ENCODE results near the gene CYP19A1. TPM values are rescaled to one million over a fixed set of nuclear protein-coding genes. Genes with fewer than 3 reads are reported as not detected.

Gene CYP19A1
- total and polyA plus RNA-seq, 2 donors (not counting 1 experiment from before 2014, with no cell fraction given), result not detected

DNA sequence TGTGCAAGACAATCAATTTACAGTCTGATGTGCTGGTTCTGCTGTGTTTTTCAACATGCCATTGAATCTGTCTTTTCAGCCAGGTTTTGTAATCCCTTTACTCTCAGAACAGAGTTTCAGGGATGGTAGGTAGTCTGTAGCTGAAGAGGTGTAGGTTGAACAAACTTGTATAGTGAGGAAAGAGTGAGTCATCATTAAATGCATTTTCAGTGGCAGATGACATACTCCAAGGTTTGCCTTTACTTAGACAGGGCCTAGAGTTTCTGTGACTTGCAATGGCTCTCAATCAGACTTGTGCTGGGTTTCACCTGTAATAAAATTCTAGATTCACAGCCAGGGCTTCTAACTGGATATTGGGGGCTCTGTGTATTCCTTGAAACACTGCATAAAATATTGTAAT, 94.6 kb downstream of the CYP19A1 start:
- ChIA-PET POLR2A (no interaction called here), CTCF (no interaction called here)
- peaks cover 3% of the 10 kb centered on the region for H3K4me1 Mint-ChIP-seq
- Histone ChIP-seq H3K9ac (ENCODE audit: low read length) (no peak overlapping the region), H3K4me3 (ENCODE audit: control extremely low read depth in 1 of 5, extremely low read depth in 1 of 5, insufficient read depth in 1 of 5, low read depth in 2 of 5, low read length in 4 of 5) (no peak overlapping the region), H3K4me2 (replicated peaks; ENCODE audit: low read depth, low read length, poor library complexity, severe bottlenecking) (no peak overlapping the region), H3K36me3 (replicated peaks in 1 of 2; ENCODE audit: control extremely low read depth in 1 of 2, control insufficient read depth in 1 of 2, extremely low read depth in 1 of 2, insufficient read depth in 2 of 2, low read length in 1 of 2) (no peaks in the 10 kb centered on the region), H4K20me1 (ENCODE audit: control insufficient read depth, insufficient read depth, low read length, poor library complexity, severe bottlenecking) (no peaks in the 10 kb centered on the region), H3K27ac (ENCODE audit: low read length in 2 of 2) (no peak overlapping the region), H3K27me3 (replicated peaks in 1 of 4; ENCODE audit: control extremely low read depth in 1 of 4, control insufficient read depth in 3 of 4, insufficient read depth in 4 of 4, low read length in 3 of 4) (peaks cover 0 to 8% (median 4%) of the 10 kb centered on the region in 4 experiments), H2AFZ (ENCODE audit: insufficient read depth, low read depth, low read length, poor library complexity, severe bottlenecking) (no peak overlapping the region), H3K79me2 (ENCODE audit: control insufficient read depth, insufficient read depth, low read length) (no peaks in the 10 kb centered on the region), H3K4me1 (ENCODE audit: control insufficient read depth in 2 of 2, insufficient read depth in 2 of 2, low read length in 2 of 2) (no peaks in the 10 kb centered on the region), H3K9me3 (ENCODE audit: control extremely low read depth in 1 of 3, control insufficient read depth in 2 of 3, insufficient read depth in 1 of 3, low read length in 2 of 3) (no peaks in the 10 kb centered on the region)
- H3K4me3 Mint-ChIP-seq, result no peak overlapping the region
- ATAC-seq (ENCODE audit: low read depth), result no peak
- peaks cover 35% of the 10 kb centered on the region for H3K27me3 Mint-ChIP-seq
- no peak for TF ChIP-seq EZH2 (IDR thresholded peaks at IDR 0.05; ENCODE audit: borderline replicate concordance, insufficient read depth, low read depth, low read length, poor library complexity, severe bottlenecking)
- TF ChIP-seq, protein P1, sequence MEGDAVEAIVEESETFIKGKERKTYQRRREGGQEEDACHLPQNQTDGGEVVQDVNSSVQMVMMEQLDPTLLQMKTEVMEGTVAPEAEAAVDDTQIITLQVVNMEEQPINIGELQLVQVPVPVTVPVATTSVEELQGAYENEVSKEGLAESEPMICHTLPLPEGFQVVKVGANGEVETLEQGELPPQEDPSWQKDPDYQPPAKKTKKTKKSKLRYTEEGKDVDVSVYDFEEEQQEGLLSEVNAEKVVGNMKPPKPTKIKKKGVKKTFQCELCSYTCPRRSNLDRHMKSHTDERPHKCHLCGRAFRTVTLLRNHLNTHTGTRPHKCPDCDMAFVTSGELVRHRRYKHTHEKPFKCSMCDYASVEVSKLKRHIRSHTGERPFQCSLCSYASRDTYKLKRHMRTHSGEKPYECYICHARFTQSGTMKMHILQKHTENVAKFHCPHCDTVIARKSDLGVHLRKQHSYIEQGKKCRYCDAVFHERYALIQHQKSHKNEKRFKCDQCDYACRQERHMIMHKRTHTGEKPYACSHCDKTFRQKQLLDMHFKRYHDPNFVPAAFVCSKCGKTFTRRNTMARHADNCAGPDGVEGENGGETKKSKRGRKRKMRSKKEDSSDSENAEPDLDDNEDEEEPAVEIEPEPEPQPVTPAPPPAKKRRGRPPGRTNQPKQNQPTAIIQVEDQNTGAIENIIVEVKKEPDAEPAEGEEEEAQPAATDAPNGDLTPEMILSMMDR (IDR thresholded peaks at IDR 0.05), result no peak
- intact Hi-C loops (cut with micrococcal nuclease), result no loop called here
- no peak overlapping the region for H3K27ac Mint-ChIP-seq
- no peak for DNase-seq
- no peaks in the 10 kb centered on the region for H3K9me3 Mint-ChIP-seq (ENCODE audit: insufficient read depth)

DNA sequence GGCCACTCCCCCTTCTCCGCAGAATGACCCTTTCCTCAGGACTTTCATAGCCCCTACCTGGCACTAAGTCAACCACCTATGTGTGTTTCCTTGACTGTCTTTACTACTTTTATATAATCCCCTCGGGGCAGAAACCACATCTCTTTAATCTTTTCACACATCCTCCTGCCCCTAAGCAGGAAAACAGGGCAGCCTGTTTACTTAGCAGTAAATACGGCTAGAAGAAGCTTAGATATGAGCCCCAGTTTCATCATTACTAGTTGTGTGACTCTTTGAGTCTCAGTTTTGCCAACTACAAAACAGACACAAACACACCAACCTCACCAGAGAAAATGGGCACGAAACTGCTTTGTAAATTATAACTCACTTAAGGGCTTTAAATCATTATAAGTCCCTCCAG, 98.3 kb downstream of the CYP19A1 start:
- TF ChIP-seq EZH2 (IDR thresholded peaks at IDR 0.05; ENCODE audit: borderline replicate concordance, insufficient read depth, low read depth, low read length, poor library complexity, severe bottlenecking), result no peak
- TF ChIP-seq, protein P1 (IDR thresholded peaks at IDR 0.05), result no peak
- H3K9ac ChIP-seq (ENCODE audit: low read length), result no peak overlapping the region
- no peak overlapping the region for H3K27ac Mint-ChIP-seq
- H3K27me3 ChIP-seq (replicated peaks in 1 of 4; ENCODE audit: control extremely low read depth in 1 of 4, control insufficient read depth in 3 of 4, insufficient read depth in 4 of 4, low read length in 3 of 4), result peaks cover 0 to 12% (median 6%) of the 10 kb centered on the region in 4 experiments
- H3K9me3 ChIP-seq (ENCODE audit: control extremely low read depth in 1 of 3, control insufficient read depth in 2 of 3, insufficient read depth in 1 of 3, low read length in 2 of 3), result peaks cover 0 to 1% (median 0%) of the 10 kb centered on the region in 3 donors
- H3K9me3 Mint-ChIP-seq (ENCODE audit: insufficient read depth), result no peaks in the 10 kb centered on the region
- H2AFZ ChIP-seq (ENCODE audit: insufficient read depth, low read depth, low read length, poor library complexity, severe bottlenecking), result no peak overlapping the region
- intact Hi-C loops (cut with micrococcal nuclease), result no loop called here
- H3K4me3 Mint-ChIP-seq, result no peak overlapping the region
- WGBS (ENCODE audit: insufficient coverage), result 20% methylated on average over 3 of the region's 4 CpGs
- H3K4me1 ChIP-seq (ENCODE audit: control insufficient read depth in 2 of 2, insufficient read depth in 2 of 2, low read length in 2 of 2), result peaks cover 0 to 2% of the 10 kb centered on the region in 2 donors
- H3K36me3 ChIP-seq (replicated peaks in 1 of 2; ENCODE audit: control extremely low read depth in 1 of 2, control insufficient read depth in 1 of 2, extremely low read depth in 1 of 2, insufficient read depth in 2 of 2, low read length in 1 of 2), result no peaks in the 10 kb centered on the region
- DNase-seq, result no peak
- ATAC-seq (ENCODE audit: low read depth), result no peak
- CTCF ChIA-PET, result no interaction called here
- H3K4me3 ChIP-seq (ENCODE audit: control extremely low read depth in 1 of 5, extremely low read depth in 1 of 5, insufficient read depth in 1 of 5, low read depth in 2 of 5, low read length in 4 of 5), result no peak overlapping the region
- H3K4me1 Mint-ChIP-seq, result peaks cover 3% of the 10 kb centered on the region
- H3K27me3 Mint-ChIP-seq, result peaks cover 44% of the 10 kb centered on the region
- H3K79me2 ChIP-seq (ENCODE audit: control insufficient read depth, insufficient read depth, low read length), result no peaks in the 10 kb centered on the region
- POLR2A ChIA-PET, result no interaction called here
- no peaks in the 10 kb centered on the region for H4K20me1 ChIP-seq (ENCODE audit: control insufficient read depth, insufficient read depth, low read length, poor library complexity, severe bottlenecking)
- H3K4me2 ChIP-seq (replicated peaks; ENCODE audit: low read depth, low read length, poor library complexity, severe bottlenecking), result no peak overlapping the region
- no peak overlapping the region for H3K27ac ChIP-seq (ENCODE audit: low read length in 2 of 2)
